ENCODE results near the gene CARHSP1.
"Not testable (repeated sequence)": the region's sequence is repeated elsewhere in the genome, so short reads cannot be mapped to it uniquely, and the experiment has no call there.

CARHSP1 gene

GRCh38 chr16:8806272-8806983, 62.4 kb downstream of the CARHSP1 start:
- peaks cover under 1% of the 10 kb centered on the region; the same call in 1 of the 2 replicates for H3K79me2 ChIP-seq (ENCODE audit: insufficient read depth, low read length)
- H3K9me3 ChIP-seq (ENCODE audit: low read length) = no peaks in the 10 kb centered on the region
- TF ChIP-seq EZH2 (IDR thresholded peaks at IDR 0.05; ENCODE audit: borderline replicate concordance, low read length) = no peak
- TF ChIP-seq, protein P1, sequence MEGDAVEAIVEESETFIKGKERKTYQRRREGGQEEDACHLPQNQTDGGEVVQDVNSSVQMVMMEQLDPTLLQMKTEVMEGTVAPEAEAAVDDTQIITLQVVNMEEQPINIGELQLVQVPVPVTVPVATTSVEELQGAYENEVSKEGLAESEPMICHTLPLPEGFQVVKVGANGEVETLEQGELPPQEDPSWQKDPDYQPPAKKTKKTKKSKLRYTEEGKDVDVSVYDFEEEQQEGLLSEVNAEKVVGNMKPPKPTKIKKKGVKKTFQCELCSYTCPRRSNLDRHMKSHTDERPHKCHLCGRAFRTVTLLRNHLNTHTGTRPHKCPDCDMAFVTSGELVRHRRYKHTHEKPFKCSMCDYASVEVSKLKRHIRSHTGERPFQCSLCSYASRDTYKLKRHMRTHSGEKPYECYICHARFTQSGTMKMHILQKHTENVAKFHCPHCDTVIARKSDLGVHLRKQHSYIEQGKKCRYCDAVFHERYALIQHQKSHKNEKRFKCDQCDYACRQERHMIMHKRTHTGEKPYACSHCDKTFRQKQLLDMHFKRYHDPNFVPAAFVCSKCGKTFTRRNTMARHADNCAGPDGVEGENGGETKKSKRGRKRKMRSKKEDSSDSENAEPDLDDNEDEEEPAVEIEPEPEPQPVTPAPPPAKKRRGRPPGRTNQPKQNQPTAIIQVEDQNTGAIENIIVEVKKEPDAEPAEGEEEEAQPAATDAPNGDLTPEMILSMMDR (IDR thresholded peaks at IDR 0.05; ENCODE audit: low read length) = no peak
- H3K9ac ChIP-seq (ENCODE audit: low read length) = no peak overlapping the region
- no peaks in the 10 kb centered on the region for H3K27me3 ChIP-seq (ENCODE audit: insufficient read depth, low read length)
- H3K9me2 ChIP-seq (ENCODE audit: low read depth, low read length) = no peaks in the 10 kb centered on the region
- no peak overlapping the region for H3K27ac ChIP-seq (ENCODE audit: low read depth, low read length, poor library complexity, severe bottlenecking)
- H3K4me1 ChIP-seq (ENCODE audit: insufficient read depth, low read length, severe bottlenecking) = no peaks in the 10 kb centered on the region
- H3K4me2 ChIP-seq (ENCODE audit: low read length) = no peak overlapping the region
- H4K20me1 ChIP-seq (ENCODE audit: insufficient read depth, low read length) = 0 out of 2 replicates have a peak, but pooled peaks cover 3% of the 10 kb centered on the region
- no peaks in the 10 kb centered on the region for H3F3A ChIP-seq (ENCODE audit: insufficient read depth, low read length)
- no peak overlapping the region for H3K4me3 ChIP-seq (ENCODE audit: low read depth, low read length, poor library complexity, severe bottlenecking)
- H3K36me3 ChIP-seq (ENCODE audit: insufficient read depth, low read length) = peaks cover 97% of the 10 kb centered on the region
- no peak overlapping the region for H2AFZ ChIP-seq (ENCODE audit: low read length)

- Histone ChIP-seq H3K79me2 (ENCODE audit: insufficient read depth, low read length) (peaks cover 21% of the 10 kb centered on the region), H3K9ac (ENCODE audit: low read length) (no peak overlapping the region), H3K4me1 (ENCODE audit: insufficient read depth, low read length, severe bottlenecking) (peaks cover 9% of the 10 kb centered on the region), H3K27me3 (ENCODE audit: insufficient read depth, low read length) (no peaks in the 10 kb centered on the region), H3K27ac (ENCODE audit: low read depth, low read length, poor library complexity, severe bottlenecking) (no peak overlapping the region), H3F3A (ENCODE audit: insufficient read depth, low read length) (no peaks in the 10 kb centered on the region), H3K36me3 (ENCODE audit: insufficient read depth, low read length) (peaks cover 91% of the 10 kb centered on the region), H3K4me2 (ENCODE audit: low read length) (no peak overlapping the region), H3K9me2 (ENCODE audit: low read depth, low read length) (no peaks in the 10 kb centered on the region), H2AFZ (ENCODE audit: low read length) (no peak overlapping the region), H4K20me1 (ENCODE audit: insufficient read depth, low read length) (0 out of 2 replicates have a peak, but pooled peaks cover 3% of the 10 kb centered on the region), H3K4me3 (ENCODE audit: low read depth, low read length, poor library complexity, severe bottlenecking) (no peak overlapping the region), H3K9me3 (ENCODE audit: low read length) (no peaks in the 10 kb centered on the region)
- no peak for TF ChIP-seq EZH2 (IDR thresholded peaks at IDR 0.05; ENCODE audit: borderline replicate concordance, low read length)
- TF ChIP-seq, protein P1 (IDR thresholded peaks at IDR 0.05; ENCODE audit: low read length) = no peak
These were observed 64.5 kb downstream of the CARHSP1 start for GRCh38 chr16:8804313-8804712.

DNA sequence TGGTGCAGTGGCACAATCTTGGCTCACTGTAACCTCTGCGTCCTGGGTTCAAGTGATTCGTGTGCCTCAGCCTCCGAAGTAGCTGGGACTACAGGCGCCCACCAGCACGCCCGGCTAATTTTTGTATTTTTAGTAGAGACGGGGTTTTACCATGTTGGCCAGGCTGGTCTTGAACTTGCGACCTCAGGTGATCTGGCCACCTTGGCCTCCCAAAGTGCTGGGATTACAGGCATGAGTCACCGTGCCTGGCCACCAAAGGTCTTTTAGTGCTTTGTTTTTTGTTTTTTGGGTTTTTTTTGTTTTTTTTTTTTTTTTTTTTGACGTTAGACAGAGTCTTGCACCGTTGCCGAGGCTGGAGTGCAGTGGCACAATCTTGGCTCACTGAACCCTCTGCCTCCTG, 65.1 kb downstream of the CARHSP1 start:
- H3K9ac ChIP-seq (ENCODE audit: low read length); H3K27ac ChIP-seq (ENCODE audit: low read depth, low read length, poor library complexity, severe bottlenecking); H2AFZ ChIP-seq (ENCODE audit: low read length); H3K4me3 ChIP-seq (ENCODE audit: low read depth, low read length, poor library complexity, severe bottlenecking); H3F3A ChIP-seq (ENCODE audit: insufficient read depth, low read length); H4K20me1 ChIP-seq (ENCODE audit: insufficient read depth, low read length); H3K9me3 ChIP-seq (ENCODE audit: low read length); H3K4me2 ChIP-seq (ENCODE audit: low read length); H3K27me3 ChIP-seq (ENCODE audit: insufficient read depth, low read length); H3K9me2 ChIP-seq (ENCODE audit: low read depth, low read length): not testable (repeated sequence)
- Histone ChIP-seq H3K79me2 (ENCODE audit: insufficient read depth, low read length) (peaks cover 27% of the 10 kb centered on the region), H3K36me3 (ENCODE audit: insufficient read depth, low read length) (peaks cover 87% of the 10 kb centered on the region), H3K4me1 (ENCODE audit: insufficient read depth, low read length, severe bottlenecking) (peaks cover 15% of the 10 kb centered on the region)

Measured in OCI-LY1 (cell line).